Motor neuron (in vitro differentiated cells): ENCODE measurements around the gene DDRGK1. TPM values are rescaled to one million over a fixed set of nuclear protein-coding genes. Genes with fewer than 3 reads are reported as not detected.
"Not testable (repeated sequence)": the region's sequence is repeated elsewhere in the genome, so short reads cannot be mapped to it uniquely, and the experiment has no call there.

ENCODE experiments used
- ATAC-seq, 8 experiments: fragments of 200-7000 bp; cut with Tn5 transposase; replicated peaks in 6 of 8; 2 replicates each; pipeline ENCODE4 v1.8.0; 2021; ENCODE audit warnings: mild to moderate bottlenecking in 8 of 8, moderate library complexity in 8 of 8
- H3K27ac ChIP-seq, 2 donors: fragments of 250-450 bp; sonication (Bioruptor Pico); 2 replicates each; pipeline ENCODE4 v1.9.0; 2021; ENCODE audit warnings: antibody characterized with exemption in 2 of 2, mild to moderate bottlenecking in 2 of 2, moderate library complexity in 1 of 2
- H3K4me1 ChIP-seq, 2 donors: fragments of 250-450 bp; sonication (Bioruptor Pico); replicated peaks in 1 of 2; 2 replicates each; pipeline ENCODE4 v1.6.1; 2021; ENCODE audit warnings: antibody characterized with exemption in 2 of 2, mild to moderate bottlenecking in 2 of 2, moderate library complexity in 1 of 2
- H3K4me3 ChIP-seq, 5 donors: fragments of 250-450 bp; sonication (Bioruptor Pico); 2 replicates each; pipeline ENCODE4 v1.9.0; 2021; ENCODE audit warnings: antibody characterized with exemption in 5 of 5, mild to moderate bottlenecking in 5 of 5, moderate library complexity in 4 of 5
- WGBS, 10 experiments: fragments of 450-650 bp; shearing (Covaris generic); methylation state at CpG; one replicate each; pipeline ENCODE4 v1.0.0; 2022; 5-methylcytosine and 5-hydroxymethylcytosine counted together
- in situ Hi-C, 9 experiments: fragments of 400-800 bp; cut with MboI; loops; one replicate each; pipeline ENCODE4 v1.15.0; 2021; ENCODE audit warnings: low sequenced_read_pairs in 9 of 9, low pct_unique_long_range_greater_than_20kb in 2 of 9; ENCODE audit not compliant: unreplicated experiment in 9 of 9
- total RNA-seq, 8 experiments: library from RNA; unstranded; fragments of 300-600 nt; gene quantifications; 2 replicates each; pipeline versions ENCODE4 v1.2.3 to v1.2.4, GENCODE V29; 2022

DDRGK1 gene
- total RNA-seq, 8 experiments from 2014 or later = 44.9 to 71.8 (median 53.6) TPM

GRCh38 chr20:3182429-3182828 is 22.1 kb downstream of the DDRGK1 start:
- in situ Hi-C loops, H3K4me1 ChIP-seq, ATAC-seq, H3K27ac ChIP-seq, H3K4me3 ChIP-seq: not testable (repeated sequence)
- 71 to 100% (median 100%) methylated on average over 1 to 4 of the region's 5 CpGs; no CpG with 5 or more reads in 2 of the 10 experiments for WGBS, 10 experiments

GRCh38 chr20:3181270-3181669 is 23.2 kb downstream of the DDRGK1 start:
- no peak overlapping the region for H3K4me3 ChIP-seq
- in situ Hi-C loops = no loop called here
- 0 to 100% (median 74%) methylated on average over 1 to 3 of the region's 5 CpGs; no CpG with 5 or more reads in 1 of the 10 experiments for WGBS, 10 experiments
- ATAC-seq = no peak
- H3K4me1 ChIP-seq = no peaks in the 10 kb centered on the region
- no peak overlapping the region for H3K27ac ChIP-seq

DNA sequence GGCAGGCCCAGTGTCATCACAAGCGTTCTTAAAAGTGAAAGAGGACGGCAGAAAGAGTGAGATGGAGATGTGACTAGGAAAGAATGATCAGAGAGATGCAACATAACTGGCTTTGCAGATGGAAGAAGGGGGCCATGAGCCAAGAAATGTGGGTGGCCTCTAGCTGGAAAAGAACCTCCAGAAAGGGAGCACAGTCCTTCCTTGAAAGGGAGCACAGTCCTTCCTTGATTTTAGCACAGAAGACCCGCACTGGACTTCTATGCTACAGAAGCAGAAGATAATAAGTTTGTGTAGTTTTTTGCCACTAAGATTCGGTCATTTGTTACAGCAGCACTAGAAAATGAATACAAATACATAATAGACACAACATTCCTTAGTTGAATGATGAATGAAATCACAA is 24.2 kb downstream of the DDRGK1 start:
- 58 to 100% (median 76%) methylated on average over 1 to 4 of the region's 4 CpGs for WGBS, 10 experiments
- no peak for ATAC-seq
- in situ Hi-C loops = no loop called here
- Histone ChIP-seq H3K4me1 (no peaks in the 10 kb centered on the region), H3K27ac (no peak overlapping the region), H3K4me3 (no peak overlapping the region)

- H3K4me3 ChIP-seq = no peak overlapping the region
- no peak overlapping the region for H3K27ac ChIP-seq
- in situ Hi-C loops = no loop called here
- WGBS, 10 experiments = 80 to 100% (median 97%) methylated on average over 1 to 7 of the region's 8 CpGs; no CpG with 5 or more reads in 2 of the 10 experiments
- H3K4me1 ChIP-seq = no peaks in the 10 kb centered on the region
- ATAC-seq = no peak
Measured at GRCh38 chr20:3177746-3178485, 26.6 kb downstream of the DDRGK1 start.

GRCh38 chr20:3175270-3175669 is 29.2 kb downstream of the DDRGK1 start:
- no peak overlapping the region for H3K27ac ChIP-seq
- H3K4me1 ChIP-seq = peaks cover 2 to 4% of the 10 kb centered on the region in 2 donors
- ATAC-seq = no peak
- H3K4me3 ChIP-seq = peak overlapping the region in 1 of 5 donors; percentile 93
- 10 to 67% (median 45%) methylated on average over 1 of the region's 1 CpG for WGBS, 10 experiments
- in situ Hi-C loops = no loop called here

DNA sequence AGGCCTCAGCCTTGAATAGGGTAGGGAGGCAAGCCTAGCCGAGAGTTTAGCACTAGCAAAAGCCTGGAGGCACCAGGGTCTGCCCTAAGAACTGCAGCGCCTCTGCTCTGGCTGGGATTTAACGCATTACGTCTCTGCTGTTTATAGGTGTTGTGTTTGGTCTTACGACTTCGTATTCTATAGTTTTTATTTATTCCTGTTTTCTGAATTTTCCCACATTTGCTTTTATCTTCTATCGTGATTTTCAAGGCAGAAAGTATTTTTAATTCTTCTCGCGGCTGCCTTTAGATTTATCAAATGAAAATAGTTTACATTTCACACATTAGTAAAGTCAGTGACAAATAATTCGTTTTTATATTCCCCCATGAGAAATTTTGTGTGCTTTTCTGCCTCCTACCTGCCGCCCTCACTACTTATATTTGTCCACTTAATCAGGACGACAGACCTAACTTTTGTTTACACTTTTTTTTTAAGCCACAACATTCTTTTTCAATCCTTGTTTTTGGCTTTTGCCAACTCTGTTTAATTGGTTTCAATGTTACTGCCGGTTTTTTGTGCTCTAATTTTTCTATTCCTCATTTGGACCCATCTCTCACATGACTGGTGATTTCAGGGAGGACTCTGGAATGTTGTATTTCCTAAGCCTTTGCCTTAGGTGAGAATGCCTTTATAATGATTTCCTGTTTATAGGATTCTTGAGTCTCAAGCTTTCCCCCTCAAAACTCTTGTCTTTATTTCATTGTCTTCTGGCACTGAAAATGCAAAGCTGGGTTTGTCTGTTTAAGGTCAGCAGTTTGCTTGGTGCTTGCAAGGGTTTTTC is 29.8 kb downstream of the DDRGK1 start:
- in situ Hi-C loops = no loop called here
- Histone ChIP-seq H3K4me1 (peaks cover 2 to 4% of the 10 kb centered on the region in 2 donors), H3K4me3 (peak overlapping the region; percentile 57 to 93 (median 72)), H3K27ac (no peak overlapping the region)
- ATAC-seq = peak in 1 of 8 experiments; percentile 42
- WGBS, 10 experiments = 6 to 26% (median 16%) methylated on average over 3 to 13 of the region's 13 CpGs

DNA sequence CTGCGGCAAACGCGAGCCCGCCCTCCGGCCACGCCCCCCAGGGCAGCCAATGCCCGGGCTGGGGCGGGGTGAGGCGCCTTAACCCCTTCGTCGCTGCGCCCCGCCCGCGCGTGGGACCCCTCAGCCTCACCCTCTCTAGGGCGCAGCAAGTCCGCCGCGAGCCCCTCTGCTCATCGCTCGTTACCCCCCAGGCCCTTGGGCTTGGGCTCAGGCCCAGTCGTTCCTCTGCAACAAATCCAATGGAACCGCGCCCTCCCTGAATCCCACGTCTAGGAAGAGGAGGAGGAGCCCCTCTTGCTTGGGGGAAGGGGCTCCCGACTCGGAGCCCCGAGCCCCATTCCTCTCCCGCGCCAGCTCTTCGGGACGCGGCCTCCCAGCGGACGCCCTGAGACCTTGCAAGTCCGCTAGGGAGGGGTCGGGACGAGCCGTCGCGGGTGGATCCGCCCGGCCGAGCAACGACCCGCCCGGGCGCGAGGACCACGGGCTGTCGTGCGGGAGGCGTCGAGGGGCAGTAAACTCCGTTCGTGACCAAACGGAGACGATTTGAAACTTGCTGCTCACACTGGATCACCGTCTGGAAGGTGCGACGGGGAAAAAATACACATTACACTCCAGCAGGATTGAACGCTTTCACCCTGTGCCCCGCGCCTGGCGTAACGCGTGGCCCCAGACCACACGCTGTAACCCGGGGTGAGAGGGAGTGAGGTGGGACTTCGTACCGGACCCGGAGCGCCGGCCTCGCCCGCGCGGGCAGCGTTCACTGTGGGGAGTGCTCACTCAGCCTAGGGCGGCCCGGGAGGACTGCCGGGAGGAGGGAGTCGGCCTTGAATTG is 30.7 kb downstream of the DDRGK1 start:
- H3K4me1 ChIP-seq = peaks cover 2 to 4% of the 10 kb centered on the region in 2 donors
- WGBS, 10 experiments = 0 to 2% (median 0%) methylated on average over 1 to 31 of the region's 84 CpGs; no CpG with 5 or more reads in 3 of the 10 experiments
- peak overlapping the region in 1 of 2 donors; percentile 88 for H3K27ac ChIP-seq
- in situ Hi-C loops = no loop called here
- H3K4me3 ChIP-seq = peak overlapping the region; percentile 57 to 93 (median 72)
- ATAC-seq = peak; percentile 31 to 67 (median 41)

- H3K27ac ChIP-seq = peak within 1 kb of the TSS; percentile 88 to 92
- in situ Hi-C loops = no loop called here
- peak within 1 kb of the TSS; percentile 57 to 93 (median 72) for H3K4me3 ChIP-seq
- WGBS, 10 experiments = no CpG with 5 or more reads among the region's 62 CpGs
- peaks cover 2 to 4% of the 10 kb centered on the region in 2 donors for H3K4me1 ChIP-seq
- ATAC-seq = peak; percentile 79 to 88 (median 86)
Measured at GRCh38 chr20:3172933-3173609, 31.4 kb downstream of the DDRGK1 start, which contains the start of gene LZTS3. TSS of gene LZTS3 (minus strand) at chr20:3173549. CDS start at chr20:3167163, 6,386 bp downstream.

- in situ Hi-C loops = no loop called here
- ATAC-seq = no peak
- 0 to 70% methylated on average over 2 of the region's 5 CpGs; no CpG with 5 or more reads in 8 of the 10 experiments for WGBS, 10 experiments
- H3K27ac ChIP-seq = peak overlapping the region; percentile 88 to 92
- peak overlapping the region; percentile 57 to 93 (median 72) for H3K4me3 ChIP-seq
- peaks cover 2 to 4% of the 10 kb centered on the region in 2 donors for H3K4me1 ChIP-seq
Measured at GRCh38 chr20:3172126-3172932, 32.2 kb downstream of the DDRGK1 start.

- no peak for ATAC-seq
- Histone ChIP-seq H3K4me1 (peaks cover 2 to 4% of the 10 kb centered on the region in 2 donors), H3K4me3 (no peak overlapping the region), H3K27ac (no peak overlapping the region)
- WGBS, 10 experiments = 59 to 100% (median 74%) methylated on average over 1 to 8 of the region's 14 CpGs; no CpG with 5 or more reads in 1 of the 10 experiments
- in situ Hi-C loops = no loop called here
Measured at GRCh38 chr20:3171391-3172125, 32.9 kb downstream of the DDRGK1 start.
